DND-41 (cell line): Measurements from ENCODE around the gene NECTIN1.

ENCODE experiments used
- CTCF ChIP-seq: IDR thresholded peaks from 2 replicates; pipeline ENCODE4 v1.5.1; 2012; ENCODE audit warnings: borderline replicate concordance, low read length, moderate library complexity, mild to moderate bottlenecking; ENCODE audit not compliant: poor library complexity, severe bottlenecking; ENCODE audit errors: extremely low read depth
- EZH2 ChIP-seq: IDR thresholded peaks from 3 replicates; pipeline ENCODE4 v1.6.1; 2012; ENCODE audit warnings: borderline replicate concordance, low read depth, mild to moderate bottlenecking, moderate library complexity, low read length, inconsistent platforms; ENCODE audit not compliant: severe bottlenecking

GRCh38 chr11:119745776-119746535 lies 17.0 kb upstream of the NECTIN1 start:
- TF ChIP-seq CTCF = no peak
- no peak for TF ChIP-seq EZH2
